Vagina (tissue), 2 donors: ENCODE measurements around the gene ACSL1.

Source experiments
- CTCF ChIP-seq, 3 experiments: fragments of 450-650 bp in 2 of 3; fragments of 200-600 bp in 1 of 3; sonication (generic) in 1 of 3; IDR thresholded peaks; one replicate each; pipeline ENCODE4 v1.5.1; 2017 to 2019; ENCODE audit warnings: antibody characterized with exemption in 3 of 3, mild to moderate bottlenecking in 2 of 3, moderate library complexity in 2 of 3
- POLR2A ChIP-seq, 2 donors: fragments of 450-650 bp; IDR thresholded peaks; one replicate each; pipeline ENCODE4 v1.6.1; 2017; ENCODE audit warnings: antibody characterized with exemption in 2 of 2, mild to moderate bottlenecking in 2 of 2, moderate library complexity in 2 of 2
- POLR2AphosphoS5 ChIP-seq, 2 donors: sonication (generic); formaldehyde crosslinking; IDR thresholded peaks; one replicate each; pipeline ENCODE4 v1.9.0; 2017; ENCODE audit warnings: antibody characterized with exemption in 2 of 2, mild to moderate bottlenecking in 2 of 2, low read depth in 1 of 2; ENCODE audit not compliant: insufficient read depth in 1 of 2

GRCh38 chr4:184851886-184852285 lies 26.1 kb upstream of the ACSL1 start:
- TF ChIP-seq CTCF (IDR thresholded peaks at IDR 0.05): no peak
- no peak for TF ChIP-seq POLR2A (IDR thresholded peaks at IDR 0.05)
- TF ChIP-seq POLR2AphosphoS5 (IDR thresholded peaks at IDR 0.05; ENCODE audit: insufficient read depth in 1 of 2, low read depth in 1 of 2): no peak
